GM12865 (cell line): ENCODE results near the gene SYT7.

Source experiments
- DNase-seq: peaks from one replicate; pipeline ENCODE4 v3.0.0; 2010; ENCODE audit warnings: low read depth
- H3K4me3 ChIP-seq: 2 replicates; pipeline ENCODE4 v1.5.1; 2011; ENCODE audit warnings: mild to moderate bottlenecking, low read depth, low read length, control low read depth
- TF ChIP-seq, protein P1 (sequence below): IDR thresholded peaks from 2 replicates; pipeline ENCODE4 v1.5.1; 2011; ENCODE audit warnings: low read length, control low read depth, low read depth, inconsistent platforms; ENCODE audit not compliant: insufficient read depth; ENCODE audit errors: missing control alignments

Gene SYT7

DNA sequence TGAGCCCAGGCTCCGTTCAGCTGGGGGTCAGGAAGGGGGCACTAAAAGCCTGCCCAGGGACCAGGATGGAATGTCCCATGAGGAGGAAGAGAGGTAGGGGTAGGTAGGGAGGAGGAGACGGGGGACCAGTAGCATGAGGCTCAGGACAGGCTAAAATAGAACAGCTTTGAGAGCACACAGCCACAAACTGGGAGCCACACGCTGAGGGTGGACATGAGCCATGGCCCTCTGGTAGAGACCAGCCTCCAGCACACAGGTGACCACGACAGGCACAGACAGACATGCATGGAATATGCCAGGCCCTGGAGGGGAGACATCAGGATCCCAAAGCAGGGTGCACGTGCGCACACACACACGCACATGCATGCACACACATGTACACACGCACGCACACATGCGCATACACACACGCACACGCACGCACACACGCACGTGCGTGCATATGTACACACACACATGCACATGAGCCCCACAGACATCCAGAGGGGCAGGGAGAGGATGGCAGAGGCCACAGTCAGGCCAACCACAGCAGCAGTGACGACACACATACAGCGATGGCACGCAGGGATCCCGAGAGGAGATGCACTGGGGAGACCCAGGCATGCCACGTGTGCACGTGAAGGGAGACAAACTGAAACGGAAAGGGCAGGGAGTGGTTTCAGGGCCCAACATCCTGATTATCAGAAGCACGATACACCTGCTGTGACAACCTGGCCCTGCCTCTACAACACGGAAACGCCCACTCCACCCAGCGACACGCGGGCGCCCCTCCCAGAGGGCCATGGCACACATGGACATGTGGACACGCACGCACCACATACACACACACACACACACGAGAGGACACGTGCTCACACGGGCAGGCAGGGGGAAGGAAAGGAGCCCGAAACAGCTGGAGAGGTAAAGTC is 46.6 kb downstream of the SYT7 start:
- H3K4me3 ChIP-seq, result no peak overlapping the region
- TF ChIP-seq, protein P1, sequence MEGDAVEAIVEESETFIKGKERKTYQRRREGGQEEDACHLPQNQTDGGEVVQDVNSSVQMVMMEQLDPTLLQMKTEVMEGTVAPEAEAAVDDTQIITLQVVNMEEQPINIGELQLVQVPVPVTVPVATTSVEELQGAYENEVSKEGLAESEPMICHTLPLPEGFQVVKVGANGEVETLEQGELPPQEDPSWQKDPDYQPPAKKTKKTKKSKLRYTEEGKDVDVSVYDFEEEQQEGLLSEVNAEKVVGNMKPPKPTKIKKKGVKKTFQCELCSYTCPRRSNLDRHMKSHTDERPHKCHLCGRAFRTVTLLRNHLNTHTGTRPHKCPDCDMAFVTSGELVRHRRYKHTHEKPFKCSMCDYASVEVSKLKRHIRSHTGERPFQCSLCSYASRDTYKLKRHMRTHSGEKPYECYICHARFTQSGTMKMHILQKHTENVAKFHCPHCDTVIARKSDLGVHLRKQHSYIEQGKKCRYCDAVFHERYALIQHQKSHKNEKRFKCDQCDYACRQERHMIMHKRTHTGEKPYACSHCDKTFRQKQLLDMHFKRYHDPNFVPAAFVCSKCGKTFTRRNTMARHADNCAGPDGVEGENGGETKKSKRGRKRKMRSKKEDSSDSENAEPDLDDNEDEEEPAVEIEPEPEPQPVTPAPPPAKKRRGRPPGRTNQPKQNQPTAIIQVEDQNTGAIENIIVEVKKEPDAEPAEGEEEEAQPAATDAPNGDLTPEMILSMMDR, result no peak
- no peak for DNase-seq

DNA sequence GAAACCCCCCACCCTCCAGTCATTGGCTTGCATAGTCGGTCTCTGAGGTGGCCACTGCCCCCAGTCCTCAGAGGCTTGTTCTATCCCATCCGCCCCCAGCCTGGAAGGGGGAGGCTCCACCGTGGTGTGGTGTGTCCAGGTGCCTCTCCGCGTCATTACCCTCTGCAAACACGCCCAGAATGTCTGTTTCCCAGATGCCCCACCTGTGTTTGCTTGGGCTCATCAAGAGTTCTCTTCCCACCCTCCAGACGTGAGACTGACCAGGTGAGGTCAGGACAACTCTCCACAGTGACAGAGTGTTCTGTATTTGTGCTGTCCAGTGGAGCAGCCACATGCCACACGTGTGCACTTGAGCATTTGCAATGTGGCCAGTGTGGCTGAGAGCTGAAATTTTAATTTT is 47.5 kb downstream of the SYT7 start:
- TF ChIP-seq, protein P1, result no peak
- no peak overlapping the region for H3K4me3 ChIP-seq
- DNase-seq, result no peak

DNA sequence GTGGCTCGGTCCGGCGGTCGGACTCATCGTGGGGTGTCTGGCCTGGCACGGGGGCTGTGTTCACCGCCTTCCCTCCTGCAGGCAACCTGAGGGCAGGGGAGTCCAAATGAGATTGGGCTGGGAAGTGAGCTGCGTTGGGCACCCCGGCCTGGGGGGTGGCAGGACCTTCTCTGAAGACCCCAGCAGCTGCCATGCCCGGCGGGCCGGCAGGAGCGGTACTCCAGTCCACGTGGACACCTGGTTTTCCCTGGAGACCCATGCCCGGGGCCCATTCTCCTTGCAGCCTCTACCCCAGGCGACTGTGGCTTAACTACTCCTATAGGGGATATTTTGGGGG is 47.9 kb downstream of the SYT7 start:
- TF ChIP-seq, protein P1, result no peak
- no peak for DNase-seq
- no peak overlapping the region for H3K4me3 ChIP-seq

DNA sequence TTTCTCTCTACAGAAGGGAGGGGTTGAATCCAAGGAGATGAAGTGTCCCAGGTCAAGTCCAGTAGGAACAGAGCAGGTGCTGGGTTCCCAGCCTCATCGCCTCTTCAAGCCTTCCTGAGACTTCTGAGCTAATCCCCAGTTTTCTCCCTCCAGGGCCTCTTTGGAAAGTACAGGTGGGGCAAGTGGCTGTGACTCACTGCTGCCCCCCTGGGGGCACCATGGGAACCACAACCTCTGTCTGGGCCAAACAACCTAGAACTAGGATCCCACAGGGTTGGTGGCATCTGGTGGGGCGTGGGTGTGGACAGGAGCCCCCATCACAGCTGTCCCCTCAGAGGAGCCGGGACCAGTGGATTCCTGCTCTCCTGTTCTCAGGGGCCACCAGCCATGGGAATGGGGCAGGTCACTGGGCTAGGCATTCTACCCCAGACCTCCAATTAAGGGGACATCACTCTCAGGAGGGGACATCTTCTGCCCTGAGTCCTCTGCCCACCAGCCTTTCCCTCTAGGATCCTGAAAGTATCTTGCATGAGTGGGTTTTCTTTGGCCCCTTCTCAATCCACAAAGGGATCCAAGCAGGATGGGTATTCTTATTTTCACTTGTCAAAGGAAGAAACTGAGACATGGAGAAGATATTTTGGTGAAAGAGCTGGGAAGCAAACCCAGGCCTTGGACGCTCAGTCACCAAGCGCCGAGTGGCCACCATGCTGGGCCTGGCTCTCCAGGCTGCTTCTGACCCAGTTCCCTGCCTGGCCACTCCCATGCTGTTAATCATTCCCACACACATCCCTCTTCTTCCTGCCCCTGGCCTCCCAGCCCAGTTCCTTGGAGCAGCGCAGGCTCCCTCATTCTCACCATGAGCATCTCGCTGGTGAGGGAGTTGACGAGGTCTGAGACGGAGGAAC is 48.5 kb downstream of the SYT7 start:
- H3K4me3 ChIP-seq, result no peak overlapping the region
- TF ChIP-seq, protein P1, result peak; percentile 97
- peak; percentile 35 for DNase-seq

DNA sequence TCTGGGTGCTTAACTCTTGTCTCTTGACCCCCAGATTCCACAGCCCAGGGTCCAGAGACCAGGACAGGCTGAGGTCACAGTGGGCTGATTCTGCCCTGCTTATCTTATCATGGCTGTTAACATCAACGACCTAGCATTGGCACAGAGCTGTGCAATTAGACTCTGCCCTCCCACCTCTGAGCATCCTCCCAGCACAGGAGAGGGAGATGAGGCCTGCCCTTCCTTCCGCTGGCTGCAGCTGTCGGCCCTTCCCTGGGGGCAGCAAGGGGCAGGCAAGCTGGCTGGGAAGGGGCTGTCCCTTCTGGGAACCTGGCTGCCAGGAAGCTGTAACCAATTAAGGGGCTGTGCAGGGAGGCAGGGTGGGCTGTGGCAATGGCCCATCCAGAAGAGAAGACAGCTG is 49.8 kb downstream of the SYT7 start:
- TF ChIP-seq, protein P1, result no peak
- no peak overlapping the region for H3K4me3 ChIP-seq
- no peak for DNase-seq

DNA sequence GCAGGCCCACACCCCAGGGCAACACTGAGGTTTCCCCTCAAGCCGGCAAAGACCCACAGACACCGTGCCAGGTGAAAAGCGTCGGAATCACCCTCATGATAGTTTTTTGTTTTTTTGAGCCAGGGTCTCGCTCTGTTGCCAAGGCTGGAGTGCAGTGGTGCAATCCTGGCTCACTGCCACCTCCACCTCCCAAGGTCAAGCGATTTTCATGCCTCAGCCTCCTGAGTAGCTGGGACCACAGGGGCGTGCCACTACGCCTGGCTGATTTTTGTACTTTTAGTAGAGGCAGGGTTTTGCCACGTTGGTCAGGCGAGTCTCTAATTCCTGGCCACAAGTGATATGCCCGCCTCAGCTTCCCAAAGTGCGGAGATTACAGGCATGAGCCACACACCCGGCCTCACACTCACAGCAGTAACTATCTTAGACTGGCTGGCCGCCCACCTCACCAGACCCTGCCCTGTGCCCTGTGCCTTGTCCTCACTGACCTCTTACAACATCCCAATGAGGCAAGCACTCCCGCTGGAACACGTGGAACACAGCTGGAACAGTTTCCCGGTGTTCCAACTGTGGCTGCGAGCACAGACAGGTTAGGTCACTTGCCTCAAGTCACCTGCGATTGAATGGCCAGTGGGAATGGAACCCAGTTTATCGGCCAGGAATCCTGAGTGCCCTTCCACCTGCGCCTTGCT is 51.2 kb downstream of the SYT7 start:
- DNase-seq, result no peak
- no peak overlapping the region for H3K4me3 ChIP-seq
- TF ChIP-seq, protein P1, result no peak
